Calu3 (cell line): ENCODE results near the gene CCDC171. TPM values are rescaled to one million over a fixed set of nuclear protein-coding genes. Genes with fewer than 3 reads are reported as not detected.

Source experiments
- BruUV-seq: library from RNA; stranded (reverse); fragments of 400-500 nt; replicated peaks from 2 replicates; lab custom pipeline; 2021; lab: Mats Ljungman, UMichigan
- CTCF ChIA-PET: fragments of 300-600 bp; sonication (Branson Sonifier 250); formaldehyde crosslinking; loops from one replicate; lab custom pipeline; 2022; ENCODE audit warnings: antibody characterized with exemption; lab: Charles Lee
- DNase-seq: peaks from one replicate; pipeline ENCODE4 v3.0.0; 2022
- H3K27ac Mint-ChIP-seq: one replicate; pipeline ENCODE4 v1.8.0; 2022; ENCODE audit warnings: mixed read lengths; ENCODE audit not compliant: unreplicated experiment
- H3K27me3 Mint-ChIP-seq: one replicate; pipeline ENCODE4 v1.8.0; 2022; ENCODE audit warnings: mixed read lengths; ENCODE audit not compliant: unreplicated experiment
- H3K36me3 Mint-ChIP-seq: one replicate; pipeline ENCODE4 v1.8.0; 2022; ENCODE audit warnings: mild to moderate bottlenecking, moderate library complexity, mixed read lengths; ENCODE audit not compliant: insufficient read depth, unreplicated experiment
- H3K4me1 Mint-ChIP-seq: one replicate; pipeline ENCODE4 v1.8.0; 2022; ENCODE audit warnings: mild to moderate bottlenecking, low read depth, mixed read lengths; ENCODE audit not compliant: unreplicated experiment
- H3K4me3 Mint-ChIP-seq: one replicate; pipeline ENCODE4 v1.8.0; 2022; ENCODE audit warnings: mild to moderate bottlenecking, low read depth, moderate library complexity, mixed read lengths; ENCODE audit not compliant: unreplicated experiment
- H3K9me3 Mint-ChIP-seq: one replicate; pipeline ENCODE4 v1.8.0; 2022; ENCODE audit warnings: low read depth, mixed read lengths; ENCODE audit not compliant: unreplicated experiment
- CTCF ChIP-seq: fragments of 200-600 bp; IDR thresholded peaks from one replicate; pipeline ENCODE4 v1.8.0; 2022; ENCODE audit warnings: antibody characterized with exemption; ENCODE audit not compliant: unreplicated experiment
- intact Hi-C: fragments of 100-400 bp; cut with micrococcal nuclease; formaldehyde crosslinking; loops from one replicate; pipeline ENCODE4 v1.10.0; 2022; ENCODE audit not compliant: unreplicated experiment
- total RNA-seq: library from RNA; stranded (reverse); gene quantifications from 2 replicates; pipeline ENCODE4 v1.2.3, GENCODE V29; 2022

CCDC171 gene
- total RNA-seq, 1 experiment from 2014 or later, result 2.1 TPM

- Mint-ChIP-seq H3K27me3 (no peaks in the 10 kb centered on the region), H3K4me3 (peak within 1 kb of the TSS; percentile 72), H3K27ac (peak within 1 kb of the TSS; percentile 100), H3K4me1 (peaks cover 15% of the 10 kb centered on the region), H3K36me3 (peaks cover 22% of the 10 kb centered on the region), H3K9me3 (no peaks in the 10 kb centered on the region)
- DNase-seq, result peak; percentile 75
- no TSS peak for BruUV-seq
- no peak for TF ChIP-seq CTCF
- intact Hi-C loops, result no loop called here
- CTCF ChIA-PET, result interaction anchor here (0.6 to 0.7 kb wide), 2 partner anchors 30 to 40 kb away, joined by 3 read pairs; no protein-coding TSS in a partner anchor
These were observed 41.9 kb upstream of the CCDC171 start, which contains the start of gene PSIP1 for GRCh38 chr9:15510789-15511575. Gene PSIP1, minus strand, starts transcription at chr9:15510970. Its CDS starts 782 bp downstream, at chr9:15510188.

GRCh38 chr9:15512204-15512603, 40.6 kb upstream of the CCDC171 start:
- Mint-ChIP-seq H3K27me3 (no peaks in the 10 kb centered on the region), H3K36me3 (peaks cover 22% of the 10 kb centered on the region), H3K4me3 (no peak overlapping the region), H3K9me3 (no peaks in the 10 kb centered on the region), H3K4me1 (peaks cover 15% of the 10 kb centered on the region), H3K27ac (no peak overlapping the region)
- DNase-seq, result no peak
- intact Hi-C loops, result loop anchor here (2.0 kb wide), 1 partner anchor 95 kb away; no protein-coding TSS in a partner anchor
- CTCF ChIA-PET, result interaction anchor here (1.1 kb wide), 1 partner anchor 105 kb away, joined by 6 read pairs; no protein-coding TSS in a partner anchor
- no peak for TF ChIP-seq CTCF
- BruUV-seq, result no TSS peak

GRCh38 chr9:15512889-15513288, 40.0 kb upstream of the CCDC171 start:
- intact Hi-C loops, result loop anchor here (2.0 kb wide), 1 partner anchor 94 kb away; no protein-coding TSS in a partner anchor
- H3K9me3 Mint-ChIP-seq, result no peaks in the 10 kb centered on the region
- H3K4me3 Mint-ChIP-seq, result no peak overlapping the region
- H3K4me1 Mint-ChIP-seq, result peaks cover 15% of the 10 kb centered on the region
- no peaks in the 10 kb centered on the region for H3K27me3 Mint-ChIP-seq
- H3K27ac Mint-ChIP-seq, result no peak overlapping the region
- no peak for DNase-seq
- no TSS peak for BruUV-seq
- TF ChIP-seq CTCF, result no peak
- peaks cover 22% of the 10 kb centered on the region for H3K36me3 Mint-ChIP-seq
- CTCF ChIA-PET, result interaction anchor here (1.1 kb wide), 1 partner anchor 105 kb away, joined by 6 read pairs; no protein-coding TSS in a partner anchor

- Mint-ChIP-seq H3K9me3 (no peaks in the 10 kb centered on the region), H3K27ac (no peak overlapping the region), H3K4me3 (no peak overlapping the region), H3K27me3 (no peaks in the 10 kb centered on the region), H3K36me3 (peaks cover 22% of the 10 kb centered on the region), H3K4me1 (peaks cover 15% of the 10 kb centered on the region)
- intact Hi-C loops, result loop anchor here (2.0 kb wide), 1 partner anchor 93 kb away; no protein-coding TSS in a partner anchor
- DNase-seq, result peak; percentile 20
- no TSS peak for BruUV-seq
- TF ChIP-seq CTCF, result no peak
- CTCF ChIA-PET, result interaction anchor here (0.6 kb wide), 1 partner anchor 9 kb away, joined by 3 read pairs; no protein-coding TSS in a partner anchor
These were observed 39.5 kb upstream of the CCDC171 start for GRCh38 chr9:15513335-15513734.
